ENCODE measurements around the gene OLIG1. TPM values are rescaled to one million over a fixed set of nuclear protein-coding genes. Genes with fewer than 3 reads are reported as not detected.

The OLIG1 gene
- total RNA-seq, 1 experiment from 2014 or later, result not detected

- ATAC-seq (no peak), DNase-seq (ENCODE audit: low read depth, low spot score) (no peak)
- ChIA-PET POLR2A (interaction anchor here (0.7 kb wide), 1 partner anchor 8 kb away, joined by 3 read pairs; no protein-coding TSS in a partner anchor), RAD21 (ENCODE audit: low non-redundant PET in 1 of 2, low total read pairs in 2 of 2, uncharacterized antibody in 2 of 2, unreplicated experiment in 2 of 2) (no interaction called here), CTCF (interaction anchor here (0.8 kb wide), 1 partner anchor 16 kb away, joined by 3 read pairs; no protein-coding TSS in a partner anchor)
- Histone ChIP-seq H3K79me2 (ENCODE audit: insufficient read depth, low read length) (no peaks in the 10 kb centered on the region), H3K9me2 (ENCODE audit: insufficient read depth) (no peaks in the 10 kb centered on the region), H3K36me3 (ENCODE audit: control insufficient read depth in 1 of 2, insufficient read depth in 2 of 2, low read length in 2 of 2) (no peaks in the 10 kb centered on the region), H3K27me3 (ENCODE audit: insufficient read depth, low read length) (peaks cover 34% of the 10 kb centered on the region), H3K4me3 (replicated peaks in 1 of 2; ENCODE audit: low read depth in 1 of 2, low read length in 2 of 2) (no peak overlapping the region), H2AFZ (ENCODE audit: low read depth, low read length, poor library complexity, severe bottlenecking) (no peak overlapping the region), H3K9me3 (ENCODE audit: control insufficient read depth in 1 of 2, insufficient read depth in 1 of 2, low read depth in 1 of 2, low read length in 2 of 2) (no peaks in the 10 kb centered on the region), H3K9ac (ENCODE audit: low read length) (no peak overlapping the region), H4K20me1 (ENCODE audit: insufficient read depth) (no peaks in the 10 kb centered on the region), H3K4me2 (ENCODE audit: low read length) (no peak overlapping the region), H3K27ac (ENCODE audit: low read depth, low read length) (no peak overlapping the region), H3K4me1 (ENCODE audit: control insufficient read depth in 1 of 2, insufficient read depth in 2 of 2, low read length in 2 of 2) (no peaks in the 10 kb centered on the region)
- BruUV-seq (replicated peaks), result no TSS peak
- intact Hi-C loops (cut with micrococcal nuclease), result no loop called here
- TF ChIP-seq EZH2phosphoT487 (IDR thresholded peaks at IDR 0.05; ENCODE audit: borderline replicate concordance) (no peak), YY1 (IDR thresholded peaks at IDR 0.05; ENCODE audit: extremely low read depth, insufficient replicate concordance, low read depth, low read length) (no peak), JUND (IDR thresholded peaks at IDR 0.05) (no peak), MAX (IDR thresholded peaks at IDR 0.05) (no peak), RAD21 (IDR thresholded peaks at IDR 0.05; ENCODE audit: low read depth) (no peak), EZH2 (IDR thresholded peaks at IDR 0.05) (no peak), POLR2AphosphoS5 (IDR thresholded peaks at IDR 0.05; ENCODE audit: low read depth, low read length) (no peak), CBX3 (IDR thresholded peaks at IDR 0.05; ENCODE audit: low read depth) (no peak), ZBTB33 (IDR thresholded peaks at IDR 0.05; ENCODE audit: extremely low read depth, insufficient replicate concordance, low read length) (no peak), CEBPB (IDR thresholded peaks at IDR 0.05; ENCODE audit: low read depth) (no peak), SIN3A (IDR thresholded peaks at IDR 0.05; ENCODE audit: low read depth) (no peak), ATF3 (IDR thresholded peaks at IDR 0.05) (no peak)
Observed at GRCh38 chr21:33111577-33111976, 41.6 kb downstream of the OLIG1 start.
